Activated CD4-positive, alpha-beta T cell treated with anti-CD3 and anti-CD28 coated beads, Interleukin-2, Interleukin-4, amounts not matched to agents 100 ng/mL and 50 ng/mL, durations not matched to agents 16 hours and 8 hours (primary cell): ENCODE results near the gene IQCM.
"Not testable (repeated sequence)": the region's sequence is repeated elsewhere in the genome, so short reads cannot be mapped to it uniquely, and the experiment has no call there.

Experiments
- DNase-seq: peaks from one replicate; pipeline ENCODE4 v3.0.0-alpha.2; 2020; ENCODE audit warnings: low spot score

Gene IQCM

GRCh38 chr4:149465955-149466354, 349.7 kb downstream of the IQCM start:
- DNase-seq, result no peak

- DNase-seq, result no peak
These were observed 372.1 kb downstream of the IQCM start for GRCh38 chr4:149443537-149443936.

GRCh38 chr4:149441338-149441737, 374.3 kb downstream of the IQCM start:
- DNase-seq, result no peak

GRCh38 chr4:149426461-149426860, 389.2 kb downstream of the IQCM start:
- DNase-seq, result peak; percentile 1

GRCh38 chr4:149409555-149409962, 406.1 kb downstream of the IQCM start:
- DNase-seq, result no peak

GRCh38 chr4:149409146-149409545, 406.5 kb downstream of the IQCM start:
- DNase-seq, result no peak

GRCh38 chr4:149404143-149404542, 411.5 kb downstream of the IQCM start:
- DNase-seq, result no peak

- DNase-seq, result no peak
These were observed 412.6 kb downstream of the IQCM start for GRCh38 chr4:149403081-149403480.

- no peak for DNase-seq
These were observed 416.6 kb downstream of the IQCM start for GRCh38 chr4:149398993-149399392.

GRCh38 chr4:149370785-149371420, 444.7 kb downstream of the IQCM start:
- DNase-seq, result peak; percentile 30

- no peak for DNase-seq
These were observed 445.6 kb downstream of the IQCM start for GRCh38 chr4:149370002-149370401.

- no peak for DNase-seq
These were observed 462.4 kb downstream of the IQCM start for GRCh38 chr4:149353241-149353640.

GRCh38 chr4:149349541-149349940, 466.1 kb downstream of the IQCM start:
- no peak for DNase-seq

- no peak for DNase-seq
These were observed 468.5 kb downstream of the IQCM start for GRCh38 chr4:149347139-149347538.

GRCh38 chr4:149345424-149345823, 470.2 kb downstream of the IQCM start:
- DNase-seq, result no peak

GRCh38 chr4:149344436-149344835, 471.2 kb downstream of the IQCM start:
- no peak for DNase-seq

GRCh38 chr4:149343614-149344013, 472.0 kb downstream of the IQCM start:
- no peak for DNase-seq

GRCh38 chr4:149341117-149341516, 474.5 kb downstream of the IQCM start:
- DNase-seq, result not testable (repeated sequence)

GRCh38 chr4:149328161-149328560, 487.5 kb downstream of the IQCM start:
- no peak for DNase-seq

- DNase-seq, result no peak
These were observed 493.4 kb downstream of the IQCM start for GRCh38 chr4:149322203-149322602.

GRCh38 chr4:149321438-149321837, 494.2 kb downstream of the IQCM start:
- DNase-seq, result no peak

- peak; percentile 3 for DNase-seq
These were observed 504.6 kb downstream of the IQCM start for GRCh38 chr4:149311076-149311475.

GRCh38 chr4:149306537-149306936, 509.1 kb downstream of the IQCM start:
- peak; percentile 25 for DNase-seq
